NCI-H128 (cell line): Measurements from ENCODE around the gene LAMB4.

Experiments used
- DNase-seq: peaks from one replicate; lab custom pipeline; 2025; ENCODE audit not compliant: unreplicated experiment; lab: John Stamatoyannopoulos, UW

LAMB4 gene

DNA sequence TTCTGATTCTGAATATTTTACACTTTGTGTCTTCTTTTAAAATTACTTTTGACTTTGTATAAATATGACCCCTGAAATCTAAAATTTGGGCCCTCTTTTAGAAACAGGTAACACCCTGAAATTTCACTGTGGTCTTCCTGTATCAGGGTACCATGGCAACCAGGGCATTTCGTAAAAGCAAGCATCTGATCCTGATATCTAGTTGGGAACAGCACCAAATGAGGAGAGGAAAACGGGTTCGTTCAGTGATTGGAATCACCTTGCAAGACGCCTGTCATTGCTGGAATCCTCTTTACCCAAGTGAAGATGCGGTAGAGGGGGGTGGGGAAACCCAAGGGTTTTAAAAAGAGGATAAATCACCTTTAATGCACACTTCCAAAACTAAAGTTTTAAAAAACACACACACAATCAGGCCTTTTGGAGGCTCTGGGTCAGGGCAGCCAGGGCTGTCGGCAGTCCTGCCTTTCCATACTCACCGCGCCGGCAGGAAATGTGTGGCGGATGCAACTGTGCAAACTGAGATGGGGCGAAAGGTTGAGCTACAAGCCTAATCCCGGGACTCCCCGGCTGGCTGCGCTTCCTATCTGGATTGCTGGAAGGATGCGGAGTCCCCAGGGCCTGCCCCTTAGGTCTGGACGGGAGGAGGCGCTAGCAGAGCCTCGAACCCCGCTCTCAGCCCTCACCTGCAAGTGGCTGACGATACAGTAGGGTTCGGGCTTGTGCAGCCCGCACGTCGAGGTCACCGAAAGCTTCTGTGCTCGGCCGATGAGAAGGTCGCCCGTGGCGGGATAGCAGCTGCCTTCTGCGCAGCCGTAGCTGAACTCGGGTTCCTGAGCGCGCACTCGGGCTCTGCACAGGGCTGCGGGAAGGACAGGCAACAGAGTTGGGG lies 129.0 kb downstream of the LAMB4 start:
- DNase-seq: no peak

DNA sequence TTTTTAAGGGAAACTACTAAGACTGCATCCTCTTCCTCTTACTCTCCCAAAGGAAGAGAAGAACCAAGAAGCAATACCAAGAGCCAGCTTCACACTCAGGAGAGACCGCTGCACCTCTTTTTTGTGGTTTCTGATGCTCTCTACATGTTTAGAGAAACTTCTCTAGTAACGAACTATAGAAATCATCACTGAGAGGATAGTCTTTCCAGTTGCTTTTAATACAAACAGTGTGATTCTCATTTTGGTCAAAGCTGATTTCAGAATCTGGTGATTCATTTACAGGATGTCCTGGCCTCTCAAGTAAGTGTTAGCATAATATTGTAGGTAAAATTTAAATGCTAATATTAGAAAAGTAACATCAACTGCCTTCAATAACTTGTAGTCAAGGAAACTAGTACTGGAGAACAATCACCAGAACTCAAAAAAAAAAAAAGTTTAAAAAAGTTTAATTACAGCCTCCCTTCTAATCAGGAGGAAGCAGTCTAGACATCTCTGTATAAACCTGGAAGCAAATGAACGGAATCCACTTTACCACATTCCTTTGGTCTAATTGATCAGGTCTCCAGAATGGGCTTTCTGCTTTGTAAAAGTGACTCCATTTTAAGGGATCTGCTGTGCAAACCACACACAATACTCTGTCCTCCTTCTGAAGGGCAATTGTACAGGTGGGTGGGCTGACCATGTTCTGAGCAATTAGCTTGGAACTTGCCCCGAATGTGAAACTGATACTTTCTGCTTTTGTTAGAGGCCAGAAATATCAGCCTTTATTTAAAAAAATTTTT lies 130.2 kb downstream of the LAMB4 start:
- no peak for DNase-seq

DNA sequence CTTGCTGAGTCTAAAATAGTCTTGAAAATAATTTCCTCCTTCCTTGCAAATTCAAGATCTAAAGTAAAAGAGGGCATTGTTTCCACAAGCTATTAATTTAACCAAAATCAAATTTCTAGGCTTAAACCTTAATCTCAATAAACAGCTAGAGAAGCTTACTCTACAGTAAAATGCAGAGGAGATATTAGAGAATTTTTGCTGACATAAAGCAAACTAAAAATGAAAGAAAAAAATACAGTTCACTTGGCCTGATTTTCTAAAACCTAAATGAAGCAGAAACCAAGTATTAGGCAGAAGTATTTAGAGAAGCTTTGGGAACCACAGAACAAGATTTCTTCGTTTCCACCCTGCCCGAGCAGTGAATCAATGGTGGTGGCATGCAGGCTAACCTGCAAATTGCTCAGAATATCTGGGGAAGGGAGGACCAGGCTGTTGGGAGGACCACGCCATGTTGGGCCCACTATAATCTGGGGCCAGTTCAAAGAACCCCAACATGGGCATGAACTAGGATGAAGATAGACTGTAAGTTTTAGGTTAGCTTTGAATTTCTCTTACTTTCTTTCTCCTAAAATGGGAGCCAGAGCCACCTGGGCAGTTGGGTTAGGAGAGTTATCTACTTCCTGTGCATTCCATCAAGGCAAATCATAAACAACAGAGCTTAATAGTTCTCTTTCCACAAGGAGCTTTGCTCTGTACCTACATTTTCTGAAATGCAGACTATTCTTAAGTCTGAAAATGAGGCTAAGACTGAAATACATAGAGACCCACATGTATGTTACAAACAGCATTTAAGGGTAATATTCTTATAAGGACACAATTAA lies 131.3 kb downstream of the LAMB4 start:
- no peak for DNase-seq

DNA sequence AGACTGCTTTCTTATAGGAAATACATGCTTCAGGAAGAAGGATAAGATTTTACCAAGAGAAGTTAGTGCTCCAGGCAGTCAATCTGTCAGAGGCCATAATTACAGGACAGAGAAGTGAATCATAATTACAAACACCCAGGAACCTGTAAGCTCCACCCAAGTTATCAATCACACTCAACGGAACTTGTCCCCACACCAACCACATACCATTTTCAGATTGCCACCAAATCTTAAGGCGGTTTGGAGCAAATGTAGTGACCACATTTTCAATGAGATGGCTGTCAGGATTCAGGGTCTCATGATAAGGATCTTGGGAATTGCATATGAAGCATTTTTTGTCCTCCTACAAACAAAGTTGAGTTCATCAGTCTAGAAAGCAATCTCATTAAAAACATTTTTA lies 132.0 kb downstream of the LAMB4 start:
- DNase-seq: no peak

DNA sequence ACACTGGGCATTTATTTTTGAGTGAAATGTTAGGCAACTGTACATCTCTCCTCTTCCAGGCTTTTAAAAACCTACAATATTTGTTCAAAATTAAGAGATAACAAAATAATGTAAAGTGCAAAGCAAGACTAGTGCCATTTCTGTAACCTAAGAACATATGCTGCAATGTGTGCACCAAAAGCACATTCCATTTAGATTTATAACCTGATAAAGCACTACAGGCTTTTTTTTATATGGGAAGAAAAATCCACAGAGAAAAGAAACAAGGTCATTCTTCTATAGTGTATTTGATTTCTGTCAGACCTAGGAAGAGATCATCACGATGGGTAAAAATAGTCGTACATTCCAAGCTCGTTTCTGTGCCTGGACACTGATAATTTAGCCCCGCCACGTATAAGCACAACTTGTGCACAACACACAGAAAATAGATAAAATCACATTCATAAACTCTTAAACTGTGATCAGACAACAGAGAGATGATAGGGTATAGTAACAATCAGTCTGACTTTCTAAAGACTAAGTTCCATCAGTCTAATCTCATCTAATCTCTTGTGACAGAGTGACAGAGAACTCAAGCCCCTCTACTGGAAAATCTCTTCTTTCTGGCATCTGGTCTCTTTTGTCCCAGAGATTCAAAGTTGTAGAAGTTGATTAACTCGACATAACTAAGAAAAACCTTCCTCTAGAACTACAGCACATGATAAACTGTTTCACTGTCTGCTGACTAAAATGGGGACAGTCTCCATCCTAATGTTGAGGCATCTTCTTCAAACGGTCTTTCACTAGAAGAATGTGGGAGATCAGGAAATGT lies 133.9 kb downstream of the LAMB4 start:
- no peak for DNase-seq

DNA sequence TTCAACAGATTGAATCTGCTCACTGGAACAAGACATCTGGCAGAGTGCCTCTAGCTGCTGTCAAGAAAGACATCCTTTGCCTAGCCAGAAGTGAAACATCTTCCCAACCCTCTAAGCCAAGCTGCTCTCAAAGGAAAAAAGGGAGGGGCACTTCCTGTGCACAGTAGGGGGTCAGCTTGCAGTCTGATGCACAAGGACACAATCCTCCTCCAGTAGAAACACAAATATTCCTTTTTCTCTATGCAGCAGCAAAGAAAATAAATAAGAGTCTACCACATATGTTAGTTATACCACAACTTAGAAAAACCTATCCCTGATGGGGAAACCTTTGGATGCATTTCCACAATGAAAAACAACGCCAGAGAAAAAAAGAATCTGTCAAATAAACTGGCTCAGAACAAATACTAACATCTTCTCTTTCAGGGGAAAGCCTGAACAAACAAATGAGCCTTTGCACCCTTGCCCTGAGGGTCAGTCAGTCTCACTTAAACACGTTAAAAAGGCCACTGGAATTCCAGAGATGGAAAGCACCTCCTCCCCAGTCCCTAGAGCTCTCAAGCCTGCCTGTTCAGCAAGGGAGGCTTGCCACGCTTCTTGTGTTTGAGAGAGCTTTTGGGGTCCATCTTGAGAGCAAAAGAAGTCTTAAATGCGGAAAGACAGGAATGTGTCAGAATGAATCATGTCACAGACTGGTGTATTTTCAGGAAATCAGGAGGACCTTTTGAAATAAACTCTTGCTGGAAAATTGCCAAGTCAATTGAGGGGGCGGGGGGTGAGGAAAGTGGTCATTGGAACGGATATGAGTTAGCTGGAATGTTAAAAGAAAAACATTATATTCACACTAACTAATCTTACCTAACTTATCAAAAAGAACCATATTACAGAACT lies 134.7 kb downstream of the LAMB4 start:
- DNase-seq: no peak

DNA sequence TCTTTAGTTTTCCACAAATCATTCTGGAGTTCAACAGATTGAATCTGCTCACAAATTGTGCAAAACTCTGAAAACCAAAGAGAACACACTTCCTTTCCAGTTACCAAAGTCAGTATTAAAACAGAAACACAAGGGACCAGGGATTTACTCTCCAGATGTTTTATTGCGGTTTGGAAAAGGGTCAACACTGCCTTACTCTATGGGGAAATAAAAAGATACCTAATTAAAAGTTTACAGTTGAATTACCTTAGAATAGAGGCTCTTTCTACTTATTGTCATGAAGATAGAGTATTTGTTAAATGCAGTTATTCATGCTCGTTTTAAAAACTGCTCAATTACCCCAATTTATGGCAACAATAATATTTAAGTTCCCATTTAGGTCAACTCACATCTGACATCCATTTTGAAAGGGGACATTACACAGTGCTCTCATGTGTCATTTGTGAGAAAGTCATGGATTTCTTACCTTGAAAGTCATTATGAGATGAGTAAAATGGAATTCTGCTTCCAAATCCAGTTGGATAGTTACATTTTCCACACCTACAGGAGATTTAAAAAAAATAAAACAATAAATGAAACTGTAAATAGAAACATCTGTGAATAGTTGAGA lies 135.6 kb downstream of the LAMB4 start:
- DNase-seq: no peak

DNA sequence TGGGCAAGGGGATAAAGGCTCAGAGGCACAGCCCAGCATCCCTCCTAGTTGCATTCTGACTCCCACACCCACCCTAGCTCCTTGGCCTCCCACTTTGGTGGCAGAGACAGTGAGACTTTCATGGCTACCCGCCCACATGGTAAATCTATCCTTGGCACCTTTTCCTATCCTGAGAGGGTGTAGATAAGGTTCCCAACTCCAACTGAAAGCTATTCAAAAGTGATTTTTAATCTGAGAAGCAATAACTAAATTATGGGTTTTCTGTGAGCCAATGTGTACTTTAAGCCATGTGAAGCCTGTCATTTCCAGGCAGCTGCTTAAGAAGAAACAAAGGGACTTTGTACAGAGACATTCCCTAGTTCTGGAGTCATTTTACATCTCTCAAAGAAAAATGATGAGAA lies 136.3 kb downstream of the LAMB4 start:
- no peak for DNase-seq

DNA sequence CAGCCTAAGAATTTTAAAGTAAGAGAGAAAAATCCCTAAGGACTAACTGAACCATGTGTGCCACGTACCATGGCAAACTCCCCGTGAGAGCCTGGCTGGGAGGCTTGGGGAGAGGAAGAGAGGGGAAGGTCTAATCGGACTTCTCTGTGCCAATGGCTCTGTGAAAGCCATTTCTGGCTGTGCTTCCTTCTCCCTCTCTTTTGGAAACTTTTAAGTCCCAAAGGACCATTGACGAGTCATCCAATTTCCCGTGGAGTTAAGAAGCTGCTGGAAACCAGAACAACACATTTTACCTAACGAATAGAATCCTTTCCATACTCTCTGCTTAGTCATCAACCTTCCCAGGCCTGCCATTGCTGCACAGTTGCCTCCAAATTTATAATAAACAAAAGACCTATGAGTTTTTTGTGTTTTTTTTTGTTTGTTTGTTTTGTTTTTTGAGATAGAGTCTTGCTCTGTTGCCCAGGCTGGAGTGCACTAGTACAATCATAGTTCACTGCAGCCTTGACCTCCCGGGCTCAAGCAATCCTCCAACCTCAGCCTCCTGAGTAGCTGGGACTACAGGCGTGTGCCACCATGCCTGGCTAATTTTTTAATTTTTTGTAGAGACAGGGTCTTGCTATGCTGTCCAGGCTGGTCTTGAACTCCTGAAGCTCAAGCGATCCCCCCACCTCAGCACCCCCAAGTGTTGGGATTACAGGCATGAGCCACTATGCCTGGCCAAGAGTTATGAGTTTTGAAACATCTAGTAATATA lies 140.4 kb downstream of the LAMB4 start:
- DNase-seq: no peak

DNA sequence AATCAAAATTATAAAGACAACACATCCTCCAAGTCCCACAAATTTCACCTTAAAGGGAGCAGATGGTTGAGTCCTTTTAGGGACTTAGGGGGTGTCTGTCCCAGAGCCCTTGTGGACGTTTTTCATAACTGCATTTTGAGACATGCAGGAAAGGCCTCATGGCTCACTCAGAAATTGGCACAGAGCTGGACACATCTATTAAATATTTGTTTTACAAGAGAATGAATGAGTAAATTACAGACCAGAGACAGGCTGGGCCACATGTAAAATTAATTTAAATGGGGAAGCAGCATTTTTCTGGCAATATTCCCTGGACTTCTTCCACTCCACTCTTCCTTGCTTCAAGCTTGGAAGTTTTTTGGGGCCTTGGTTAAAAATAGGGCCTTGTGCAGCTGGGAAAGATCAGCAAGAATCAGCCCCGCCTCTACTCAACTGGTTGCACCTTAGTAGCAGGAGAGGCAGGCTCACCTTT lies 147.2 kb downstream of the LAMB4 start:
- no peak for DNase-seq

DNA sequence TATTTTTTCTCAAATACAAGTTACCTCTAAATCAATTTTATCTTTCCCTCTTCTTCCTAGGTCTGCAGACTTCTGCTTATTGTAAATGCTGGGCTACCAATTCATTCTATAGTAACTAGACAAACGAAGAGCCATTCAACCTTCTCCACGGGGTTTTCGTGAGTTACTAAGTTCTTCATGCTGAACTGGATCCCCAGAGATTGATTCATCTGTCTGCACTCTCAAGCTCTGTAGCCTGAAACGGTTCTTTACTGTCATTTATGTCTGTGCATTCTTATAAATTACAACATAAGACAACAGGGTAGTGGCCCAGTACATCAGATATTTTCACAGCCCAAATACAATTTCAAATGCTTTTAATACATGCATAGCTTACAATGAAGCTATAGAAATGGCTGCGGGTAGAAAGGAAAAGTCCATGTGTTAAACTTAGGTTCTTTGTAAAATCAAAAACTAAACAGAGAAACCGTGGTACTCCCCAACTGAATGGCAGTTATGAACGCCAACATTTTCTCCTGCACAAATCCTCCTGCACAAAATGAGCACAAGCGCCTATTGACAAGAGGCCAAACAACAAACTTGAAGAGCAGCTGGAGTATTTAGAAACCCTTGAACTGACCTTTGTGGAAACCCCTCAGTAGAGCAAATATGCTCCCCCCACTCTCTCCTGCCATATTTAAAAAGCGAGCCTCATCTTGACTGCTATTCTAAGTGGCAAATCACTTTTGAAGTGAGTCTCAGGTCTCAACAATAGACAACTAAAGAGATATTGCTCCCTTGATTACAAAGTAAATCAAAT lies 147.9 kb downstream of the LAMB4 start:
- DNase-seq: no peak

DNA sequence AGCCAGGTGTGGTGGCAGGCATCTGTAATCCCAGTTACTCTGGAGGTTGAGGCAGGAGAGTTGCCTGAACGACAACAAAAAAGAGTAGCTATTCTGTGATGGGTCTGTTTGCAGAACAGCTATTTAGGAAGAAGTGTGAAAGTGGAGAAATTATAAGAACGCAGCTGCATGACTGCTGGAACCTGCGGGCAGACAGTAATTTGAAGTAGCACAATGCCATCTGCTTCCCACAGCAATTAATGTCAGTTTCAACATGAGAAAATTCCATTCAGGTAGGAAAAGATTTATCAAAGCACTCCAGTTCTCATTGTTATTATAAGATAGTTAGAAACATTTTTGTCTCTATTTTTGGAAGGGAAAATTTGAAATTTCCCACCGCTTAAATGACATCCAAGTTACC lies 148.7 kb downstream of the LAMB4 start:
- no peak for DNase-seq

DNA sequence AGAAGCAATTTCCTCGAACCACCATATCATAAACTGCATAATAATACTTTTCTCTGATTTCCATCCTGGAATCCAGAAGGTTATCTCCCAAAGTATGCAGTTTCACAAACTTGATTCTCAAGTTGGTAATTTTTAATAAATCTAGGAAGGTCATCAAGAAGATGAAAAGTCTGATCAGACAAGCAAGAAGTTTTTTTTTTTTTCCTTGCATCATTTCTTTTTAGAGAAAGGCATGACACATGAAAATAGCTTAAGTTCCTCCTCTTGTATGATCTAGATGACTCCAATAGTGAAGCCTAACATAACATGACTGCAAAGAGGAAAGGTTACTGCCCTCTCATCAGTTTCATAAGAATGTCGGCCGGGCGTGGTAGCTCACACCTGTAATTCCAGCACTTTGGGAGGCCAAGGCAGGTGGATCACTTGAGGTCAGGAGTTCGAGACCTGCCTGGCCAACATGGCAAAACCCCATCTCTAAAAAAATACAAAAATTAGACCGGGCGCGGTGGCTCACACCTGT lies 149.4 kb downstream of the LAMB4 start:
- DNase-seq: no peak

DNA sequence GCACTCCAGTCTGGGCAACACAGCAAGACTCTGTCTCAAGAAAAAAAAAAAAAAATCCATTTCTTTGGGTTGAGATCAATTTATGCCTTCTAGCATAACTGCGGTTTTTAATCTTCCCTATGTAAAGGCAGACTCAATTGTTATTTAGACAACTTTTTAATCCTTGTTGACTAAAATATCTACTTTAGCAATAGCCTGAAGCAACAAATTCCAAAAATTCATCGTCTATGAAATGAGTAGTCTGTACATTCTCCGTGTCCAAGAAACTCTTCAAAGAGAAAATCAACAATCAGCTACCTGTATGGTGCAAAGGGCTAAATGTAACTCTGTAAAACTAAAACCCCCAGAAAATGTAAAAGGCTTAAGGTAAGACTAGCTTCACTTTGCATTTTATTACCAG lies 150.0 kb downstream of the LAMB4 start:
- DNase-seq: no peak

DNA sequence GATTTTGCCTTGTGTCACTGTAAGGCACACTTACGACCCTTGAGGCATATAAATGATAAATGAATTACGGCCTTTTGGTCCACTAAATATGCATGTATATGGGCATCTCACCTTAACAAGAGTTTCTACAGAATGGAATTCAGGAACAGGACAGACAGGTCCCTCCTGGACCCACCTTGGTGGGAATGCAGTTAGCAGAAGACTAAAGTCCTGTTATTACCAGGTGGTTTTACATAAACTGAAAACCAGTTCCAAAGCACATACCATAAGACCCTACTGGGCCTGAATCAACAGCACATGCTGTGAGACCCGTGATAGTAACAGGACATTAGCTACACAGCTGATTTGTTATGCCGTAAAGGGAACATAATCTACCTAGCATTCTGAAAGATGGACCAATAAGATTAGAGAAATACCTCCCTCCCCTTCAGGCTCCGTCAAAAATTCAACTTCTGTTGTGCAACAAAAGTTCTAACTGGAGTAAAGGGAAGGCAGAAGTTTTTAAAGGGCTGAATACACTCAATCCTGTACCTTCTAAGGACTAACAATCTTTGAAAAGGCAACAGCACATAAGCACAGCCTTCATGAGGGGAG lies 151.2 kb downstream of the LAMB4 start:
- no peak for DNase-seq

DNA sequence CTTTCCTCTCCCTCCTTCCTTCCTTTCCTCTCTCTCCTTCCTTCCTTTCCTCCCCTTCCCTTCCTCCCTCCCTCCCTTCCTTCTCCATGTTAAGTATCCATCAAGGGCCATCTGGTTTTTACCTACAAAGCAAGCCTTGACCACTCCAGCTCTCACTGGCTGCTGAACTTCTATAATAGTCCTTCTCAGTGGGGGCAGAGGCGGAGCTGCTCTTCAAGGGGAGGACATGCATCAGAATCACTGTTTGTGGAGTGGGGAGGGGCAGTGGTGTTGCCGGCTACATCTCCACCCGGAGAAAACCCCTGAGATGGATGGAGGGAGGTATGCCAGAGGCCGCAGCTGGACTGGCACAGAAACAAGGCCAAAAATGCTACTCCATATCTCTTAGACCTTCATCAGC lies 153.1 kb downstream of the LAMB4 start:
- DNase-seq: no peak

DNA sequence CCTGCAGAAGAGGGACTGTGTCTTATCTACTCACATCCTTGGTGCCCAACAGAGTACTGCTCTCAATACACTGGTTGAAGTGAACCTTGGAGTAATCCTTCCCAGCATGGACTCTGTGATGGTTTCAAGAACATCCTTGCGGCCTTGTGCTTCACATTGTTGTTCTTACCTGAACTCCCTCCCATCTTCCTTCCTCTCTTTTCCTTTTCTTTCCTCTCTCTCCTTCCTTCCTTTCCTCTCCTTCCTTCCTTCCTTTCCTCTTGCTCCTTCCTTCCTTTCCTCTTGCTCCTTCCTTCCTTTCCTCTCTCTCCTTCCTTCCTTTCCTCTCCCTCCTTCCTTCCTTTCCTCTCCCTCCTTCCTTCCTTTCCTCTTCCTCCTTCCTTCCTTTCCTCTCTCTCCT lies 153.5 kb downstream of the LAMB4 start:
- no peak for DNase-seq
